ENCODE data around the gene FRMPD2.
"Not testable (repeated sequence)": the region's sequence is repeated elsewhere in the genome, so short reads cannot be mapped to it uniquely, and the experiment has no call there.

FRMPD2 gene

GRCh38 chr10:48194830-48195229 lies 79.7 kb downstream of the FRMPD2 start:
- no peak for DNase-seq

- DNase-seq = no peak
Observed at GRCh38 chr10:48193556-48193955, 80.9 kb downstream of the FRMPD2 start.

- no peak for DNase-seq
Observed at GRCh38 chr10:48192881-48193450, 81.5 kb downstream of the FRMPD2 start.

- DNase-seq = peak; percentile 21
Observed at GRCh38 chr10:48187713-48188485, 86.6 kb downstream of the FRMPD2 start.

- no peak for DNase-seq
Observed at GRCh38 chr10:48187126-48187525, 87.4 kb downstream of the FRMPD2 start.

GRCh38 chr10:48186264-48186804 lies 88.2 kb downstream of the FRMPD2 start:
- not testable (repeated sequence) for DNase-seq

- no peak for DNase-seq
Observed at GRCh38 chr10:48184224-48184623, 90.3 kb downstream of the FRMPD2 start.

GRCh38 chr10:48172715-48173114 lies 101.8 kb downstream of the FRMPD2 start:
- peak; percentile 34 for DNase-seq

GRCh38 chr10:48160670-48161069 lies 113.8 kb downstream of the FRMPD2 start:
- DNase-seq = not testable (repeated sequence)

GRCh38 chr10:48160163-48160562 lies 114.3 kb downstream of the FRMPD2 start:
- DNase-seq = not testable (repeated sequence)

GRCh38 chr10:48154211-48155140 lies 120.0 kb downstream of the FRMPD2 start:
- DNase-seq = not testable (repeated sequence)

- not testable (repeated sequence) for DNase-seq
Observed at GRCh38 chr10:48147643-48148042, 126.9 kb downstream of the FRMPD2 start.

- not testable (repeated sequence) for DNase-seq
Observed at GRCh38 chr10:48143721-48144642, 130.5 kb downstream of the FRMPD2 start.

GRCh38 chr10:48140949-48141348 lies 133.5 kb downstream of the FRMPD2 start:
- not testable (repeated sequence) for DNase-seq

- DNase-seq = not testable (repeated sequence)
Observed at GRCh38 chr10:48139953-48140850, 134.3 kb downstream of the FRMPD2 start.

- DNase-seq = not testable (repeated sequence)
Observed at GRCh38 chr10:48128954-48129353, 145.5 kb downstream of the FRMPD2 start.

GRCh38 chr10:48126251-48126650 lies 148.2 kb downstream of the FRMPD2 start:
- not testable (repeated sequence) for DNase-seq

GRCh38 chr10:48125631-48126030 lies 148.9 kb downstream of the FRMPD2 start:
- not testable (repeated sequence) for DNase-seq

GRCh38 chr10:48122618-48123017 lies 151.9 kb downstream of the FRMPD2 start:
- not testable (repeated sequence) for DNase-seq

- not testable (repeated sequence) for DNase-seq
Observed at GRCh38 chr10:48110277-48110676, 164.2 kb downstream of the FRMPD2 start.
